HCT116 (cell line): ENCODE measurements around the gene RAI1. TPM values are rescaled to one million over a fixed set of nuclear protein-coding genes. Genes with fewer than 3 reads are reported as not detected.

Source experiments
- ATAC-seq: fragments of 200-7000 bp; cut with Tn5 transposase; 2 replicates; pipeline ENCODE4 v1.9.1; 2020; ENCODE audit warnings: mild to moderate bottlenecking, moderate library complexity
- BruUV-seq: library from RNA; stranded (reverse); fragments of 400-500 nt; replicated peaks from 2 replicates; lab custom pipeline; 2021; lab: Mats Ljungman, UMichigan
- CTCF ChIA-PET: fragments of 300-600 bp; sonication (Branson Sonifier 250); formaldehyde crosslinking; loops from one replicate; lab custom pipeline; 2021; ENCODE audit warnings: antibody characterized with exemption; lab: Charles Lee
- POLR2A ChIA-PET: fragments of 300-600, 350-600 bp; sonication (Branson Sonifier 250); formaldehyde crosslinking; loops from one replicate; lab custom pipeline; 2021; ENCODE audit warnings: antibody characterized with exemption; lab: Charles Lee
- RAD21 ChIA-PET, 2 experiments: fragments of 300-600 bp; sonication (Branson Sonifier 250); formaldehyde crosslinking; loops; one replicate each; lab custom pipeline; 2023; ENCODE audit warnings: low total read pairs in 2 of 2; ENCODE audit not compliant: uncharacterized antibody in 2 of 2, unreplicated experiment in 2 of 2, low non-redundant PET in 1 of 2; lab: Charles Lee
- DNase-seq: peaks from one replicate; pipeline ENCODE4 v3.0.0-alpha.2; 2010; ENCODE audit warnings: low read depth, low spot score
- H2AFZ ChIP-seq: fragments of 200-600 bp; shearing (Covaris generic), sonication (generic); 2 replicates; pipeline ENCODE4 v1.6.1; 2017; ENCODE audit warnings: low read depth, mixed run types, mixed read lengths, antibody characterized with exemption, low read length; ENCODE audit not compliant: poor library complexity, severe bottlenecking
- H3K27ac ChIP-seq: 2 replicates; pipeline ENCODE4 v1.5.1; 2012; ENCODE audit warnings: low read depth, low read length
- H3K27me3 ChIP-seq: fragments of 200-600 bp; sonication (generic); 2 replicates; pipeline ENCODE4 v1.6.1; 2016; ENCODE audit warnings: mixed run types, low read length, mixed read lengths; ENCODE audit not compliant: insufficient read depth
- H3K36me3 ChIP-seq, 2 experiments: fragments of 200-500 bp in 1 of 2; fragments of 200-600 bp in 1 of 2; sonication (Bioruptor generic) in 1 of 2; sonication (generic) in 1 of 2; 2 replicates each; pipeline versions ENCODE4 v1.5.1 to v1.6.1; 2014 to 2016; ENCODE audit warnings: low read length in 2 of 2, inconsistent platforms in 1 of 2, mixed read lengths in 1 of 2, mixed run types in 1 of 2; ENCODE audit not compliant: insufficient read depth in 2 of 2, control insufficient read depth in 1 of 2
- H3K4me1 ChIP-seq, 2 experiments: fragments of 200-600 bp in 1 of 2; sonication (generic) in 1 of 2; 2 replicates each; pipeline versions ENCODE4 v1.5.1 to v1.6.1; 2012 to 2017; ENCODE audit warnings: low read length in 2 of 2, inconsistent platforms in 1 of 2, mild to moderate bottlenecking in 1 of 2, mixed read lengths in 1 of 2, mixed run types in 1 of 2, moderate library complexity in 1 of 2; ENCODE audit not compliant: insufficient read depth in 2 of 2, control insufficient read depth in 1 of 2
- H3K4me2 ChIP-seq: fragments of 200-600 bp; sonication (generic); 2 replicates; pipeline ENCODE4 v1.6.1; 2017; ENCODE audit warnings: mixed run types, low read length, mixed read lengths
- H3K4me3 ChIP-seq, 2 experiments: fragments of 200-600 bp in 1 of 2; sonication (generic) in 1 of 2; replicated peaks in 1 of 2; 2 replicates each; pipeline ENCODE4 v1.5.1; 2011 to 2016; ENCODE audit warnings: low read length in 2 of 2, control low read depth in 1 of 2, low read depth in 1 of 2, mild to moderate bottlenecking in 1 of 2, mixed read lengths in 1 of 2, mixed run types in 1 of 2
- H3K79me2 ChIP-seq: fragments of 200-600 bp; sonication (generic); 2 replicates; pipeline ENCODE4 v1.6.1; 2017; ENCODE audit warnings: mild to moderate bottlenecking, mixed run types, low read length, moderate library complexity, mixed read lengths; ENCODE audit not compliant: insufficient read depth
- H3K9ac ChIP-seq: fragments of 200-600 bp; sonication (generic); 2 replicates; pipeline ENCODE4 v1.6.1; 2016; ENCODE audit warnings: low read length, mixed read lengths
- H3K9me2 ChIP-seq: fragments of 200-600 bp; sonication (generic), shearing (Covaris generic); 2 replicates; pipeline ENCODE4 v1.6.1; 2017; ENCODE audit warnings: mixed run types, mild to moderate bottlenecking, moderate library complexity; ENCODE audit not compliant: insufficient read depth
- H3K9me3 ChIP-seq, 2 experiments: fragments of 200-500 bp in 1 of 2; fragments of 200-600 bp in 1 of 2; sonication (Bioruptor generic) in 1 of 2; sonication (generic) in 1 of 2; 2 replicates each; pipeline ENCODE4 v1.6.1; 2014 to 2017; ENCODE audit warnings: low read length in 2 of 2, mixed read lengths in 2 of 2, inconsistent platforms in 1 of 2, low read depth in 1 of 2, mild to moderate bottlenecking in 1 of 2, mixed run types in 1 of 2, moderate library complexity in 1 of 2; ENCODE audit not compliant: control insufficient read depth in 1 of 2, insufficient read depth in 1 of 2
- H4K20me1 ChIP-seq: fragments of 200-600 bp; sonication (generic), shearing (Covaris generic); 2 replicates; pipeline ENCODE4 v1.6.1; 2017; ENCODE audit warnings: mixed run types, mild to moderate bottlenecking, moderate library complexity; ENCODE audit not compliant: insufficient read depth
- ELF1 ChIP-seq: IDR thresholded peaks from 2 replicates; pipeline ENCODE4 v1.6.1; 2012; ENCODE audit warnings: low read depth, borderline replicate concordance
- FOSL1 ChIP-seq: IDR thresholded peaks from 2 replicates; pipeline ENCODE4 v1.6.1; 2012; ENCODE audit warnings: low read depth
- POLR2A ChIP-seq: IDR thresholded peaks from 2 replicates; pipeline ENCODE4 v1.7.0; 2011; ENCODE audit warnings: borderline replicate concordance; ENCODE audit not compliant: insufficient read depth, insufficient read length; ENCODE audit errors: extremely low read depth
- POLR2AphosphoS5 ChIP-seq: IDR thresholded peaks from 2 replicates; pipeline ENCODE4 v1.6.1; 2011; ENCODE audit warnings: mild to moderate bottlenecking, low read depth, low read length, moderate library complexity
- RAD21 ChIP-seq: IDR thresholded peaks from 2 replicates; pipeline ENCODE4 v1.6.1; 2012; ENCODE audit warnings: low read depth, mild to moderate bottlenecking
- SIN3A ChIP-seq: IDR thresholded peaks from 2 replicates; pipeline ENCODE4 v1.6.1; 2012; ENCODE audit warnings: low read depth
- SRF ChIP-seq: IDR thresholded peaks from 2 replicates; pipeline ENCODE4 v1.6.1; 2012; ENCODE audit warnings: low read depth
- TCF7L2 ChIP-seq: IDR thresholded peaks from 2 replicates; pipeline ENCODE4 v1.7.0; 2011; ENCODE audit warnings: borderline replicate concordance, inconsistent platforms; ENCODE audit not compliant: insufficient read depth, insufficient read length; ENCODE audit errors: extremely low read depth
- ZFX ChIP-seq: fragments of 450-650 bp; IDR thresholded peaks from 2 replicates; pipeline ENCODE4 v1.6.1; 2017
- intact Hi-C: fragments of 100-400 bp; cut with micrococcal nuclease; formaldehyde crosslinking; loops from 2 replicates; pipeline ENCODE4 v1.10.0; 2022
- total RNA-seq: library from RNA; stranded (reverse); gene quantifications from one replicate; pipeline ENCODE4 v1.2.1, GENCODE V29; 2021; ENCODE audit not compliant: unreplicated experiment
- TF ChIP-seq, protein P1 (sequence below): IDR thresholded peaks from 2 replicates; pipeline ENCODE4 v1.6.1; 2012
- TF ChIP-seq, protein P2 (sequence below): IDR thresholded peaks from 2 replicates; pipeline ENCODE4 v1.6.1; 2011; ENCODE audit warnings: mild to moderate bottlenecking, low read length, moderate library complexity; ENCODE audit not compliant: insufficient replicate concordance; ENCODE audit errors: extremely low read depth
- TF ChIP-seq, protein P3 (sequence below), 3 experiments: fragments of 200-600 bp in 1 of 3; sonication (generic) in 1 of 3; IDR thresholded peaks in 2 of 3; conservative IDR thresholded peaks in 1 of 3; 2 replicates each; pipeline ENCODE4 v1.5.1; 2012 to 2017; ENCODE audit warnings: low read depth in 2 of 3, low read length in 2 of 3, antibody characterized with exemption in 1 of 3, borderline replicate concordance in 1 of 3, control low read depth in 1 of 3, mild to moderate bottlenecking in 1 of 3, mixed read lengths in 1 of 3, mixed run types in 1 of 3, moderate library complexity in 1 of 3; ENCODE audit not compliant: insufficient read depth in 1 of 3
- TF ChIP-seq, protein P4 (sequence below): IDR thresholded peaks from 2 replicates; pipeline ENCODE4 v1.6.1; 2012; ENCODE audit warnings: low read depth

RAI1 gene
- total RNA-seq, 1 experiment from 2014 or later = 38.5 TPM

DNA sequence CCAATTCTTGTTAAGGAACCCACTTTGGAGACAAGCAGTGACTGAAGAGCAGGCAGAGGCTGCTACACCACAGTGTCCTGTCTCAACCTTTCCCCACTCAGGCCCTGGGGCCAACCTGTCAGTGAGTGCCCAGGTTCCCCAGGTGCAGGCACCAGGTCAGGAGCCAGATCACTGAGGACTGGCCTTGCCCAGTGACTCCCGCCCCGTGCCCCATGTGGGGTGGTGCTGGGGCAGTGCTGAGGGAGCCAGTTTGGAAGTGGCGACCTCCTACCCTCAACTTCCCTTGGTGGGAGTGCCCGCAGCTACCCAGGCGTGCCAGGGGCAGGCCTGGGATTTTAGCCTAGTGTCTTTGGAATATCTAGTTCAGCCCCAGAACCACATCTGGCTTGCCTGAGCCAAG, 126.2 kb downstream of the RAI1 start:
- intact Hi-C loops = no loop called here
- ChIA-PET POLR2A (interaction anchor here (2.1 kb wide), 1 partner anchor 29 kb away, joined by 6 read pairs; the partner anchor contains the start of gene SREBF1), CTCF (interaction anchor here (1.1 kb wide), 1 partner anchor 13 kb away, joined by 3 read pairs; no protein-coding TSS in a partner anchor), RAD21 (no interaction called here)
- Histone ChIP-seq H3K79me2 (peaks cover 4% of the 10 kb centered on the region; the same call in 1 of the 2 replicates), H3K9me3 (no peaks in the 10 kb centered on the region), H3K9ac (no peak overlapping the region), H3K4me1 (peaks cover 4 to 33% of the 10 kb centered on the region in 2 experiments; a peak in 3 of 4 replicates), H3K36me3 (peaks cover 2 to 22% of the 10 kb centered on the region in 2 experiments), H4K20me1 (no peaks in the 10 kb centered on the region)
- no TSS peak for BruUV-seq
- ATAC-seq = no peak
- TF ChIP-seq TCF7L2 (no peak), SRF (no peak), FOSL1 (no peak), POLR2AphosphoS5 (no peak), RAD21 (no peak), ZFX (no peak), ELF1 (no peak), POLR2A (no peak), SIN3A (no peak)
- TF ChIP-seq, protein P1, sequence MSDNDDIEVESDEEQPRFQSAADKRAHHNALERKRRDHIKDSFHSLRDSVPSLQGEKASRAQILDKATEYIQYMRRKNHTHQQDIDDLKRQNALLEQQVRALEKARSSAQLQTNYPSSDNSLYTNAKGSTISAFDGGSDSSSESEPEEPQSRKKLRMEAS = no peak
- TF ChIP-seq, protein P2, sequence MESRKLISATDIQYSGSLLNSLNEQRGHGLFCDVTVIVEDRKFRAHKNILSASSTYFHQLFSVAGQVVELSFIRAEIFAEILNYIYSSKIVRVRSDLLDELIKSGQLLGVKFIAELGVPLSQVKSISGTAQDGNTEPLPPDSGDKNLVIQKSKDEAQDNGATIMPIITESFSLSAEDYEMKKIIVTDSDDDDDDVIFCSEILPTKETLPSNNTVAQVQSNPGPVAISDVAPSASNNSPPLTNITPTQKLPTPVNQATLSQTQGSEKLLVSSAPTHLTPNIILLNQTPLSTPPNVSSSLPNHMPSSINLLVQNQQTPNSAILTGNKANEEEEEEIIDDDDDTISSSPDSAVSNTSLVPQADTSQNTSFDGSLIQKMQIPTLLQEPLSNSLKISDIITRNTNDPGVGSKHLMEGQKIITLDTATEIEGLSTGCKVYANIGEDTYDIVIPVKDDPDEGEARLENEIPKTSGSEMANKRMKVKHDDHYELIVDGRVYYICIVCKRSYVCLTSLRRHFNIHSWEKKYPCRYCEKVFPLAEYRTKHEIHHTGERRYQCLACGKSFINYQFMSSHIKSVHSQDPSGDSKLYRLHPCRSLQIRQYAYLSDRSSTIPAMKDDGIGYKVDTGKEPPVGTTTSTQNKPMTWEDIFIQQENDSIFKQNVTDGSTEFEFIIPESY = no peak
- TF ChIP-seq, protein P3, sequence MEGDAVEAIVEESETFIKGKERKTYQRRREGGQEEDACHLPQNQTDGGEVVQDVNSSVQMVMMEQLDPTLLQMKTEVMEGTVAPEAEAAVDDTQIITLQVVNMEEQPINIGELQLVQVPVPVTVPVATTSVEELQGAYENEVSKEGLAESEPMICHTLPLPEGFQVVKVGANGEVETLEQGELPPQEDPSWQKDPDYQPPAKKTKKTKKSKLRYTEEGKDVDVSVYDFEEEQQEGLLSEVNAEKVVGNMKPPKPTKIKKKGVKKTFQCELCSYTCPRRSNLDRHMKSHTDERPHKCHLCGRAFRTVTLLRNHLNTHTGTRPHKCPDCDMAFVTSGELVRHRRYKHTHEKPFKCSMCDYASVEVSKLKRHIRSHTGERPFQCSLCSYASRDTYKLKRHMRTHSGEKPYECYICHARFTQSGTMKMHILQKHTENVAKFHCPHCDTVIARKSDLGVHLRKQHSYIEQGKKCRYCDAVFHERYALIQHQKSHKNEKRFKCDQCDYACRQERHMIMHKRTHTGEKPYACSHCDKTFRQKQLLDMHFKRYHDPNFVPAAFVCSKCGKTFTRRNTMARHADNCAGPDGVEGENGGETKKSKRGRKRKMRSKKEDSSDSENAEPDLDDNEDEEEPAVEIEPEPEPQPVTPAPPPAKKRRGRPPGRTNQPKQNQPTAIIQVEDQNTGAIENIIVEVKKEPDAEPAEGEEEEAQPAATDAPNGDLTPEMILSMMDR (IDR thresholded peaks at IDR 0.05 in 2 of 3, conservative IDR thresholded peaks at IDR 0.05 in 1 of 3; ENCODE audit: borderline replicate concordance in 1 of 3, insufficient read depth in 1 of 3, low read depth in 2 of 3, low read length in 2 of 3) = no peak
- TF ChIP-seq, protein P4, sequence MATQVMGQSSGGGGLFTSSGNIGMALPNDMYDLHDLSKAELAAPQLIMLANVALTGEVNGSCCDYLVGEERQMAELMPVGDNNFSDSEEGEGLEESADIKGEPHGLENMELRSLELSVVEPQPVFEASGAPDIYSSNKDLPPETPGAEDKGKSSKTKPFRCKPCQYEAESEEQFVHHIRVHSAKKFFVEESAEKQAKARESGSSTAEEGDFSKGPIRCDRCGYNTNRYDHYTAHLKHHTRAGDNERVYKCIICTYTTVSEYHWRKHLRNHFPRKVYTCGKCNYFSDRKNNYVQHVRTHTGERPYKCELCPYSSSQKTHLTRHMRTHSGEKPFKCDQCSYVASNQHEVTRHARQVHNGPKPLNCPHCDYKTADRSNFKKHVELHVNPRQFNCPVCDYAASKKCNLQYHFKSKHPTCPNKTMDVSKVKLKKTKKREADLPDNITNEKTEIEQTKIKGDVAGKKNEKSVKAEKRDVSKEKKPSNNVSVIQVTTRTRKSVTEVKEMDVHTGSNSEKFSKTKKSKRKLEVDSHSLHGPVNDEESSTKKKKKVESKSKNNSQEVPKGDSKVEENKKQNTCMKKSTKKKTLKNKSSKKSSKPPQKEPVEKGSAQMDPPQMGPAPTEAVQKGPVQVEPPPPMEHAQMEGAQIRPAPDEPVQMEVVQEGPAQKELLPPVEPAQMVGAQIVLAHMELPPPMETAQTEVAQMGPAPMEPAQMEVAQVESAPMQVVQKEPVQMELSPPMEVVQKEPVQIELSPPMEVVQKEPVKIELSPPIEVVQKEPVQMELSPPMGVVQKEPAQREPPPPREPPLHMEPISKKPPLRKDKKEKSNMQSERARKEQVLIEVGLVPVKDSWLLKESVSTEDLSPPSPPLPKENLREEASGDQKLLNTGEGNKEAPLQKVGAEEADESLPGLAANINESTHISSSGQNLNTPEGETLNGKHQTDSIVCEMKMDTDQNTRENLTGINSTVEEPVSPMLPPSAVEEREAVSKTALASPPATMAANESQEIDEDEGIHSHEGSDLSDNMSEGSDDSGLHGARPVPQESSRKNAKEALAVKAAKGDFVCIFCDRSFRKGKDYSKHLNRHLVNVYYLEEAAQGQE = no peak
- TF ChIP-seq, all 23 proteins: peak for 0
- Histone ChIP-seq H2AFZ (no peak overlapping the region), H3K27me3 (no peaks in the 10 kb centered on the region), H3K9me2 (no peaks in the 10 kb centered on the region), H3K27ac (peak overlapping the region; percentile 3; the same call in 1 of the 2 replicates), H3K4me3 (no peak overlapping the region), H3K4me2 (no peak overlapping the region)
- no peak for DNase-seq
